ENCODE data around the gene TBC1D1.
"Not testable (repeated sequence)": the region's sequence is repeated elsewhere in the genome, so short reads cannot be mapped to it uniquely, and the experiment has no call there.

TBC1D1 gene

DNA sequence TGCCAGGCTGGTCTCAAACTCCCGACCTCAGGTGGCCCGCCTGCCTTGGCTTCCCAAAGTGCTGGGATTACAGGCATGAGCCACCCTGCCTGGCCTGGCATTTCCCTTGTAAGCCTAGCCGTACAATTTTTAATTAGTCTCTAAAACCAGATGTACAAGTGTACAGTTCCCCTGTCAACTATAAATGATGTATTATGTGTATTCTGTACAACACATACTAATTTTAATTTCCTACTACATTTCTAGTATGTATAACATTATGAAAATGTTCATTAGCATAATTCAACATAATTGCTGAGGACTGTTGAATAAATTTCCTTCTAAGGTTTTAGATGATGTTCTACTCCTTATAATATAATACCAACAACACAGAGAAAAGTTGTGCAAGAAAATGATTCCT lies 27.8 kb downstream of the TBC1D1 start:
- in situ Hi-C loops (cut with MboI; ENCODE audit: low sequenced_read_pairs), result no loop called here

DNA sequence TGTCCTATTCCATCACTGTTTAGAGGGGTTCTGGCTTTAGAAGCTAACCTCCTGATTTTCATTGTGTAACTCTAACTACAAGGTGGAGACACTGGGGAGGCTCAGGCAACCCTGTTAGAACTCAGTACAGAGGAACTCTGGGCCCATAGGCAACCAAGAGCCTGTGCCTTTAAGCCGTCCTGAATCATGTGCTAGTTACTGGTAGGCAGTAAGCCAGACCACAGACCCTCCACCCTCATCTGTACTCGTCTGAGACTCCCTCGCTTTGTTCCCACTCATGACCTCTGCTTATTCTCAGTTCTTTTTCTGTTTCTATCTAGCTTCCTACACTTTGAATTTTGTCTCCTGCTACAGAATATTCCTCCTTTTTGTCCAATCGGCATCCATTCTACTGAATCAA lies 31.4 kb downstream of the TBC1D1 start:
- in situ Hi-C loops (cut with MboI; ENCODE audit: low sequenced_read_pairs), result no loop called here

DNA sequence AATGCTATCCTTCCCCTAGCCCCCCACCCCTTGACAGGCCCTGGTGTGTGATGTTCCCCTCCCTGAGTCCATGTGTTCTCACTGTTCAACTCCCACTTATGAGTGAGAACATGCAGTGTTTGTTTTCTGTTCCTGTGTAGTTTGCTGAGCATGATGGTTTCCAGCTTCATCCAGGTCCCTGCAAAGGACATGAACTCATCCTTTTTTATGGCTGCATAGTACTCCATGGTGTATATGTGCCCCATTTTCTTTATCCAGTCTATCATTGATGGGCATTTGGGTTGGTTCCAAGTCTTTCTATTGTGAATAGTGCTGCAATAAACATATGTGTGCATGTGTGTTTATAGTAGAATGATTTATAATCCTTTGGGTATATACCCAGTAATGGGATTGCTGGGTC lies 32.2 kb downstream of the TBC1D1 start:
- in situ Hi-C loops (cut with MboI; ENCODE audit: low sequenced_read_pairs), result not testable (repeated sequence)

DNA sequence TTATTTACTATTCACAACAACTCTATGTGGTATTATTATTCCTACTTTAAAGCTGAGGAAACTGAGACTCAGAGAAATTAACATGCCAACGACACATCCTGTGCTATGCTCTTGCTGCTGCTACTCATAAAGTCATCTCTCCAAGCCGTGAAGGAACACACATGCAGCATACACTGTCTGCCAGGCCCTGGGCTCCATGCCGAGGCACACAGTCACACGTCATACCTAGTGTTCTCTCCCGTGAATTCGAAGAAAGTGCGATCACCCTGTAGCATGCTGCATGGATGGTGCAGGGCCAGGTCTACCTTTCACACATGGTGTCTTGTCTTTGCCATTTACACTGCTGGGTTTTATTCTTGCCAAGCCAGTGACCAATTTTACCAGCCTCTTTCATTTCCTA lies 34.1 kb downstream of the TBC1D1 start:
- in situ Hi-C loops (cut with MboI; ENCODE audit: low sequenced_read_pairs), result no loop called here

GRCh38 chr4:37927434-37927833 lies 36.5 kb downstream of the TBC1D1 start:
- in situ Hi-C loops (cut with MboI; ENCODE audit: low sequenced_read_pairs), result no loop called here

DNA sequence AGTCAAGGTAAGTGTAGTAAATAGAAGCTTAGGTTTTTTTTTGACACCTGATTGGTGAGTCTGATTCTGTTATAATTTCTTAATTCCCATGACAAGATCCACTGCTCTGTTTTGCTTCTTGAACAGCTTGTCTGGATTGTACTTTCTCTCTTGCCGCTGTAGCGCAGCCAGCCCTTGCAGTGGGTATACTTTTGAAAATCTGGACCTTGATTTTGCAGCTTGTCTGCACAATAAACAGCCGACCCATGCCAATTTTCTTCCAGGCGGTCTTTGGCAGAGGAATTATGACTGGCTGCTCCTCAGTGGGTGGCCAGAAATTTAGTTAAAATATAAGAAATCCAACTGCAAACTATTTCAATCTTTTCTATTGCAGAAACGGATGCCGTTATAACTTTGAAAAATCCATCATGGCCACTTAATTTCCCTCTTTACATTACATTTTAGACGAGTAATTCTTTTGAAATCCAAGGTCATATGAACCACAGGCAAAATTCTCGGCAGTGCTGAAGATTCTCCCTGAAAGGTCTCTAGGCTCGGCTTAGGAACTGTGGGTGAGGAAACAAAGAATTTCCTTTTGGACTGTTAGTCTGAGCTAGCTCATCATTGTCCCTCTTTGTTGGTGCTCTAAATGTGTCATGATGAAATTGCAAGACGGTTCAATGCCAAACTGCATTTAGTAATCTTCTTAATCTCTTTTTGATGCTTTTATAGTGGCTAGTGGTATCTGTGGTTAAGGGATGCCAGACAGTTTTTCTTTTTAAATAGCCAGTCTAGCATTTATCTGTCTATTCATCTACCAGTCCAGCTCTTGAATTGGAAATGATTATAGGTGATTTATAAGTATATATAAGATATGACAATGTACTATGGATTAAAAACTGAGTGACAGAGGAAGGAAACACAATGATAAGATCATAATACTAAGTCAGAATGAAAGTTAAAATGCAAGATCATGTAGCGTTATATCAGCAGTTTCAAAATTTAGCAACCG lies 37.8 kb downstream of the TBC1D1 start:
- in situ Hi-C loops (cut with MboI; ENCODE audit: low sequenced_read_pairs), result no loop called here

GRCh38 chr4:37934096-37934495 lies 43.2 kb downstream of the TBC1D1 start:
- in situ Hi-C loops (cut with MboI; ENCODE audit: low sequenced_read_pairs), result no loop called here

DNA sequence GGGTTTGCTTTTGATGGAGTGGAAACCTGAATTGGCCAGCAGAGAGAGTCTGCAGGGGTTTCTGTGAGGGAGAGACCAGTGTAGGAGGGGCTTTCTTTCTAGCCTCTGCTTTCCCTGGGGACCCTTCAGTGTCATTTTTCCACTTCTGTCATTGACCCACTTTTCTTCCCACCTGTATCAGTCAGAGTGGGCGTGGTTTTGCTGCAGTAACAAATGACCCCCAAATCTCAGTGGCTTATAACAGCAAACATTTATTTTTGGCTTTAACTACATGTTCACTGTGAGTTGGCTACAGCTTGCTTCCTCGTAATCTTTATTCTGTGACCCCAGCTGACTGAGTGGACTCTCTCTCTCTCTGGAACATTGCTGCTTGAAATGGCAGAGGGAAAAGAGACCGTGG lies 43.7 kb downstream of the TBC1D1 start:
- in situ Hi-C loops (cut with MboI; ENCODE audit: low sequenced_read_pairs), result no loop called here

DNA sequence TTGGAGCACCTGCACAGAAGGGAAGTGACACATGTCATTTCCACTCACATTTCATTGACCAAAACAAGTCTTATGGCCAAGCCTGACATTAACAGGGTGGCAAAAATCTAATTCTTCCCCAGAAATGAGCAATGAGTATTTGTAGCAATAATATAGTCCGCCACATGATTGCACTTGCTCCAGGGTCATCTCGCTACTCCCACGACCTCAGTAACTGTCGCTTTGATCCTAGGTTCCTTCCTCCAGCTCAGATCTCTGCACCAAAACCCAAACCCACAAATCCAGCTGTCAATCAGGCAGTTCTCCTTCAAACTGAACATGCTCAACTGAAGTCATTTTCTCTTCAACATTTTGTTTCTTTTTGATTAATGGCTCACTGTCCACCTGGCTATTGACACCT lies 44.1 kb downstream of the TBC1D1 start:
- in situ Hi-C loops (cut with MboI; ENCODE audit: low sequenced_read_pairs), result no loop called here

GRCh38 chr4:37936889-37937498 lies 46.1 kb downstream of the TBC1D1 start:
- in situ Hi-C loops (cut with MboI; ENCODE audit: low sequenced_read_pairs), result no loop called here

DNA sequence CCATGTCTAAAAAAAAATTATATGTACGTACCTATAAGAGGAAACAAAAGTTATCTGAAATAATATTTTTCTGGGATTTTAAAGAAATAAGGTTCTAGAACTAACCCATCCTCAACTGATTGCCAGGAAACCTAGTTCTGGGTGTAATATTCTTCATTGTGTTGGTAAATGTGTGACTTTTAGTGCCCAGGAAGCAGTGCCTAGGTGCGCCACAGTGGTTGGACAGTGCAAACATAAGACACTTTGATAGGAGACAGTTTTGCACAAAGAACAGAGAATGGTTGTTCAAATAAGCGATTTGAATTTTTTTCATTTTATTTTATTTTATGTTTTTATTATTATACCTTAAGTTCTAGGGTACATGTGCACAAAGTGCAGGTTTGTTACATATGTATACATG lies 47.3 kb downstream of the TBC1D1 start:
- in situ Hi-C loops (cut with MboI; ENCODE audit: low sequenced_read_pairs), result no loop called here

DNA sequence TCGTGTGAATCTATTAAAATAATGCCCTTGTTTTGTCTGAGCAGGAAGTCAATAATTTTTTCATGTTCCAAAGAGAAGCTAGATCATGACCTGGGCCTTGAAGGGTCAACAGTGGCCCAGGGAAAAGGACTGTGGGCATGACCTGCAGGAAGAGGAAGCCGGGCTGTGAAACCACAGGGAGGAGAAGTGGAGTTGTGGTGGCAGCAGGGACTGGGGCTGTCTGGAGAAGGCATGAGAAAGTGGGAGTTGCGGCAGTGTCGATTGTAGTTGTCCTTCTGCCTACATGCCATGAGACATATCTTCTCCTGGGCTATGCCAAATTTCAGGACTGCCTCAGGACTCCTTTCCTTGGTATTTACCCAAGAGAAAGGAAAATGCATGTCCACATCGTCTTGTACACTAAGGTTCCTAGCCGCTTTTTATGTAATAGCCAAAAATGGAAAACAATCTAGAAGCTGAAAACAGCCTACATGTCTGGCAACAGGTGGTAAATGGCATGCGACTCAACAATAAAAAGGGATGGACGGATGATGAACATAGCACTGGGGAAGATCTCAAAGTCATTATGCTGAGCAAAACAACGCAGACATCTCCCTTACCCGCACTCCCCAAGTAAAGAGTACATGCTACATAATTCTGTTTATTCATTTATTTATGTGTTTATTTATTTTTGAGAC lies 55.8 kb downstream of the TBC1D1 start:
- in situ Hi-C loops (cut with MboI; ENCODE audit: low sequenced_read_pairs), result no loop called here

- in situ Hi-C loops (cut with MboI; ENCODE audit: low sequenced_read_pairs), result no loop called here
Observed at GRCh38 chr4:37948542-37948941, 57.7 kb downstream of the TBC1D1 start.

DNA sequence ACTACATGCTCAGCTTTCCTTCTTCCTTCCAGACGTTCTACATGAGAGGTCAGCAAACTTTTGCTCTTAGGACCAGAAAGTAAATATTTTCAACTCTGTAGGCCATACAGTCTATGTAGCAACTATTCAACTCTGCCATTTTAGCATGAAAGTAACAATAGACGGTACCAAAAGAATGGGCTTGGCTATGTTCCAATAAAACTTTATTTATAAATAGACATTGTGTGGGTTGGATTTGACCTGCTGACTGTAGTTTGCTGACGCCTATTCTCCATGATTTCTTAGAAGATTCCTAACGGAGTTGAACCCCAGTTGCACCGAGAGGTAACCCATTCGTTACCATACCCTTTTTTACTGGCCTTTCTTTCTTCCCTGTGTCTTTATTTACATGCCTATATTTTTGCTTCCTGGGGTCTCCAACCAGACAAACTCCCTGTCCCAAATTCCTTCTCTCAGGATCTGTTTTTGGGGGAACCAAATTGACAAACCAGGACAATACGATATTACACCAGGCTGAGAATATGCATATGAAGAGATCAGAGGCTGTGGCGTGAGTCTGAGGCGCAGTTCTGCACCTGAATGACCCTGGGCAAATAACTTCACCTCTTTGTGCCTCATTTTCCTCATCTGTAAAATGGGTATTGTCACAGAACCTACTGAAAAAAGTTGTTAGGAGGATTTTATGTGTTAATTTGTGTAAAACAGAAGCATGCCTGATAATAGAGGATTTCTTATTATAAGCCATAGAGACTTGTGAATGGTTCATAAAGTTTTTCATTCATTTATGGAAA lies 58.9 kb downstream of the TBC1D1 start:
- in situ Hi-C loops (cut with MboI; ENCODE audit: low sequenced_read_pairs), result no loop called here

- in situ Hi-C loops (cut with MboI; ENCODE audit: low sequenced_read_pairs), result no loop called here
Observed at GRCh38 chr4:37951461-37952352, 60.8 kb downstream of the TBC1D1 start.

GRCh38 chr4:37953156-37953555 lies 62.3 kb downstream of the TBC1D1 start:
- in situ Hi-C loops (cut with MboI; ENCODE audit: low sequenced_read_pairs), result no loop called here

DNA sequence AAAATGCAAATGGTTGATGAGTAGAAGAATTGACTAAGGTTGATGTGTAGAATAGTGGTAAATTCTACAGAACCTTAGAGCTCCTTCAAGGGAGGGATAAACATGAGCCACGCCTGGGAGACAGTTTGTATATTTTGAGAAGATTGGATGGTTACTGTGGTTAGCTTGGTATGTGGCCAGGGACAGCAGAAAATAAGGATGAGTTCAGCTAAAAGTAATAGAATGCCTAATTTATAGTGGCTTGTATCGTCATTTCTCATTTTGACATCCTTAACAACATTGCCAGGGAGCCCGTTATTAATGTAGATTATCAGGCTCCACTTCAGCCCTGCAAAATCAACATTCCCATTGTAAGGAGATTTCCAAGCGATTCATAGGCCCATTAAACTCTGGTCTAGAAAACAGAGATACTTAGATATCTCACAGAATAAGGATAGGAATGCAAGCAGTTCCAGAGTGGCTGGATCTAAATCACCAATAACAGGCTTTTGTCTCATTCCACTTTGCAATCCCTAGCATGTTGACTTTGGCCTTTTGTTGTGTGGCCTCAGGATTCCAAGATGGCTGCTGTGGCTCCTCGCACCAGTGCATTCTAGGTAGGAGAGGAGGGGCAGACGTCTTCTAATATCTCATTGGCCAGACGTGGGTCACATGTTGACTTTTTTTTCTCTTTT lies 62.9 kb downstream of the TBC1D1 start:
- in situ Hi-C loops (cut with MboI; ENCODE audit: low sequenced_read_pairs), result no loop called here

DNA sequence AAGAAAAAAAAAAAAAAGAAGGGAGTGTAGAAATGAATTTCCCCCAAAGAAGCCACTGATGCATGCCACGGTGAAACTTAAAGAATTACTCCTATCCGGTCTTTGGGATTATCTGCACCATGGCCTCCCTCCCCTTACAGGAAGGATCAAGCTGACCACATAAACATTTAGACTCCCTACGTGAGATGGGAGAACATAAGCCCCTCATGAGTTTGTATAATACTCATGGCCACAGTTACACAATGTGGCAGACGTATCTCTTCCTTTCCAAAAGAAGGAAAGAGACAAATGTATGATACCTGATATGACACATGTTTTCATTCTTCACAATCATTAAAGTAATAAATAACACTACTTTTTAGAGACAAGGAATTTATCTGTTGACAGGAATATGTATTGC lies 66.1 kb downstream of the TBC1D1 start:
- in situ Hi-C loops (cut with MboI; ENCODE audit: low sequenced_read_pairs), result no loop called here

- in situ Hi-C loops (cut with MboI; ENCODE audit: low sequenced_read_pairs), result no loop called here
Observed at GRCh38 chr4:37958932-37959331, 68.0 kb downstream of the TBC1D1 start.
